Measurements from ENCODE around the gene ATP6V0A1. TPM values are rescaled to one million over a fixed set of nuclear protein-coding genes. Genes with fewer than 3 reads are reported as not detected.

ATP6V0A1 gene
- total RNA-seq, 4 donors from 2014 or later, result 91.8 to 313 (median 115) TPM

- WGBS, 2 donors (ENCODE audit: low coverage in 1 of 2), result 7% methylated on average over 37 of the region's 48 CpGs; no CpG with 5 or more reads in 1 of the 2 donors
Observed at GRCh38 chr17:42562388-42563142, 103.9 kb downstream of the ATP6V0A1 start.

GRCh38 chr17:42563143-42563509, 104.4 kb downstream of the ATP6V0A1 start:
- in situ Hi-C loops (cut with MboI; ENCODE audit: low pct_ligation_motif_present in 1 of 4, low pct_unique_long_range_greater_than_20kb in 1 of 4, low sequenced_read_pairs in 3 of 4) (no loop called here), intact Hi-C loops (cut with DNase I; ENCODE audit: low total_unique reads) (no loop called here)
- peaks cover 0 to 6% (median 0%) of the 10 kb centered on the region in 4 donors for H3K36me3 ChIP-seq
- no peaks in the 10 kb centered on the region for H3K27me3 ChIP-seq
- peaks cover 18 to 59% (median 48%) of the 10 kb centered on the region in 4 donors for H3K4me1 ChIP-seq
- 40% methylated on average over 14 of the region's 14 CpGs; no CpG with 5 or more reads in 1 of the 2 donors for WGBS, 2 donors (ENCODE audit: low coverage in 1 of 2)
- TF ChIP-seq CTCF (IDR thresholded peaks at IDR 0.05) (no peak), POLR2AphosphoS5 (IDR thresholded peaks at IDR 0.05) (no peak), POLR2A (IDR thresholded peaks at IDR 0.05) (no peak), EP300 (IDR thresholded peaks at IDR 0.05; ENCODE audit: low read depth) (no peak)
- no peak for DNase-seq
- peak overlapping the region; percentile 88 to 93 (median 92) for H3K27ac ChIP-seq
- H3K4me3 ChIP-seq, result peak overlapping the region in 3 of 4 donors; percentile 66 to 92 (median 86)
- H3K9me3 ChIP-seq, result no peaks in the 10 kb centered on the region

More at GRCh38 chr17:42562388-42563142, 103.9 kb downstream of the ATP6V0A1 start:
- peak overlapping the region; percentile 66 to 92 (median 85) for H3K4me3 ChIP-seq
- DNase-seq, result peak; percentile 39
- no peaks in the 10 kb centered on the region for H3K9me3 ChIP-seq
- peak overlapping the region; percentile 88 to 93 (median 92) for H3K27ac ChIP-seq
- TF ChIP-seq EP300 (IDR thresholded peaks at IDR 0.05; ENCODE audit: low read depth) (no peak), POLR2AphosphoS5 (IDR thresholded peaks at IDR 0.05) (no peak), POLR2A (IDR thresholded peaks at IDR 0.05) (no peak), CTCF (IDR thresholded peaks at IDR 0.05) (no peak)
- peaks cover 0 to 6% (median 0%) of the 10 kb centered on the region in 4 donors for H3K36me3 ChIP-seq
- no peaks in the 10 kb centered on the region for H3K27me3 ChIP-seq
- H3K4me1 ChIP-seq, result peaks cover 18 to 54% (median 42%) of the 10 kb centered on the region in 4 donors
- intact Hi-C loops (cut with DNase I; ENCODE audit: low total_unique reads), result no loop called here
- in situ Hi-C loops (cut with MboI; ENCODE audit: low pct_ligation_motif_present in 1 of 4, low pct_unique_long_range_greater_than_20kb in 1 of 4, low sequenced_read_pairs in 3 of 4), result no loop called here

GRCh38 chr17:42563543-42563942, 104.9 kb downstream of the ATP6V0A1 start:
- peaks cover 0 to 6% (median under 1%) of the 10 kb centered on the region in 4 donors for H3K36me3 ChIP-seq
- peak overlapping the region in 2 of 4 donors; percentile 66 to 92 for H3K4me3 ChIP-seq
- no peaks in the 10 kb centered on the region for H3K27me3 ChIP-seq
- H3K27ac ChIP-seq, result peak overlapping the region in 3 of 4 donors; percentile 88 to 93 (median 92)
- peaks cover 18 to 62% (median 52%) of the 10 kb centered on the region in 4 donors for H3K4me1 ChIP-seq
- in situ Hi-C loops (cut with MboI; ENCODE audit: low pct_ligation_motif_present in 1 of 4, low pct_unique_long_range_greater_than_20kb in 1 of 4, low sequenced_read_pairs in 3 of 4), result no loop called here
- DNase-seq, result peak; percentile 40
- no peaks in the 10 kb centered on the region for H3K9me3 ChIP-seq
- WGBS, 2 donors (ENCODE audit: low coverage in 1 of 2), result 32 to 33% methylated on average over 1 of the region's 1 CpG
- no peak for TF ChIP-seq POLR2AphosphoS5 (IDR thresholded peaks at IDR 0.05)
- TF ChIP-seq POLR2A (IDR thresholded peaks at IDR 0.05), result no peak
- TF ChIP-seq CTCF (IDR thresholded peaks at IDR 0.05), result no peak
- TF ChIP-seq EP300 (IDR thresholded peaks at IDR 0.05; ENCODE audit: low read depth), result no peak
- intact Hi-C loops (cut with DNase I; ENCODE audit: low total_unique reads), result no loop called here

- Histone ChIP-seq H3K27ac (peak overlapping the region in 3 of 4 donors; percentile 88 to 93 (median 92)), H3K27me3 (no peaks in the 10 kb centered on the region), H3K9me3 (no peaks in the 10 kb centered on the region), H3K36me3 (peaks cover 0 to 9% (median 4%) of the 10 kb centered on the region in 4 donors), H3K4me3 (peak overlapping the region in 1 of 4 donors; percentile 92), H3K4me1 (peaks cover 18 to 60% (median 52%) of the 10 kb centered on the region in 4 donors)
- intact Hi-C loops (cut with DNase I; ENCODE audit: low total_unique reads) (no loop called here), in situ Hi-C loops (cut with MboI; ENCODE audit: low pct_ligation_motif_present in 1 of 4, low pct_unique_long_range_greater_than_20kb in 1 of 4, low sequenced_read_pairs in 3 of 4) (no loop called here)
- 83 to 87% methylated on average over 2 to 9 of the region's 9 CpGs for WGBS, 2 donors (ENCODE audit: low coverage in 1 of 2)
- no peak for DNase-seq
- TF ChIP-seq EP300 (IDR thresholded peaks at IDR 0.05; ENCODE audit: low read depth) (no peak), POLR2AphosphoS5 (IDR thresholded peaks at IDR 0.05) (no peak), POLR2A (IDR thresholded peaks at IDR 0.05) (no peak), CTCF (IDR thresholded peaks at IDR 0.05) (no peak)
Observed at GRCh38 chr17:42563950-42564349, 105.3 kb downstream of the ATP6V0A1 start.
